ENCODE data around the gene SPTLC1. TPM values are rescaled to one million over a fixed set of nuclear protein-coding genes. Genes with fewer than 3 reads are reported as not detected.

SPTLC1 gene
- total and polyA plus RNA-seq, 2 of the 13 experiments (the other 11 are each of a cell fraction or from before 2014, with no cell fraction given): 56.2 to 72.5 TPM

DNA sequence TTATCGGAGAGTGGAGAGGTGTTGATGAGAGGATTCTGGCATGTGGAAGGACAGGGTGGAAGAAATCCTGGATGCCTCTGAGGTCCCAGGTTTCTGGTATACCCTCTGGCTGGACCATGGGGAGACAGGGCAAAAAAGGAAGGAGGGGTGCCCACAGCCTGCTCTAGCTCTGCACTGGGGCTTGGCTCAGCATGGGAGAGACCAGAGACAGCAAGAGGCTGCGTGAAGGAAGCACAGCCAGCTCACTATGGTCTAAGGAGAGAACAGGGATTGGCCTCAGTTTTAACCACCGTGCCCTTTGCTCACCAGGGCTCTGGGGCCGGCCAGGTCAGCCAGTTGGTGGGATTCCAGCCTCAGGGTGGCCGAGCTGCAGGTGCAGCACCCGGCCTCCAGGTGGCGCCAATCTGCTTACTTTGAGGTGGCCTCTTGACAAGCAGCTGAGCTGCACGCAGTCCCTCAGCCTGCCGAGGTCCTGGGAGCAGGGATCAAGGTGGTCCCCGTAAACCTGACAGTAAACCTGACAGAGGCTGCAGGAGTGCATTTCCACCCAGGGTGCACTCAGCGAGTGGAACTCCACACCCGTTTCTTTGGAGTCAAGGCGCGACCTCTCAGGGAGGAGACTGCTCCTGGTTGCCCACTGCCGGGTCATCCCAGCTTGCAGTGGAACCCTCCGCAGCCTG, 25.0 kb upstream of the SPTLC1 start (continued):
- TF ChIP-seq MAF1 (CRISPR knock-in tag; IDR thresholded peaks at IDR 0.05; ENCODE audit: borderline replicate concordance) (no peak), NR2F2 (IDR thresholded peaks at IDR 0.05; ENCODE audit: borderline replicate concordance, low read depth) (no peak), MIER2 (CRISPR knock-in tag; IDR thresholded peaks at IDR 0.05) (no peak), STAT5B (CRISPR knock-in tag; IDR thresholded peaks at IDR 0.05) (0 out of 2 replicates have a peak, but pooled peaks have one; percentile 18), MTA1 (CRISPR knock-in tag; IDR thresholded peaks at IDR 0.05; ENCODE audit: borderline replicate concordance) (no peak; the same call in 1 of the 2 replicates), YY1 (IDR thresholded peaks at IDR 0.05; ENCODE audit: insufficient read depth, insufficient replicate concordance, low read depth, low read length) (no peak), KDM3A (CRISPR knock-in tag; IDR thresholded peaks at IDR 0.05; ENCODE audit: low read depth) (peak; percentile 77; the same call in 1 of the 2 replicates), ZBTB21 (CRISPR knock-in tag; IDR thresholded peaks at IDR 0.05) (no peak), ETV5 (CRISPR knock-in tag; IDR thresholded peaks at IDR 0.05; ENCODE audit: borderline replicate concordance) (0 out of 2 replicates have a peak, but pooled peaks have one; percentile 11), ZNF607 (CRISPR knock-in tag; IDR thresholded peaks at IDR 0.05; ENCODE audit: borderline replicate concordance) (0 out of 2 replicates have a peak, but pooled peaks have one; percentile 30), SYNCRIP (IDR thresholded peaks at IDR 0.05; ENCODE audit: insufficient read depth, low read depth, low read length) (no peak), ZNF160 (CRISPR knock-in tag; IDR thresholded peaks at IDR 0.05) (no peak), MXI1 (IDR thresholded peaks at IDR 0.05; ENCODE audit: borderline replicate concordance, low read depth, low read length) (peak; percentile 39; the same call in 1 of the 3 replicates), ZSCAN12 (CRISPR knock-in tag; IDR thresholded peaks at IDR 0.05) (peak; percentile 90; the same call in 1 of the 2 replicates), ZNF34 (CRISPR knock-in tag; IDR thresholded peaks at IDR 0.05; ENCODE audit: borderline replicate concordance) (no peak), ZZZ3 (CRISPR knock-in tag; IDR thresholded peaks at IDR 0.05; ENCODE audit: borderline replicate concordance) (no peak), PRPF4 (IDR thresholded peaks at IDR 0.05; ENCODE audit: low read depth, low read length, poor library complexity, severe bottlenecking) (no peak), HNRNPH1 (optimal IDR thresholded peaks at IDR 0.05; ENCODE audit: low read depth, low read length) (no peak), ZNF737 (CRISPR knock-in tag; IDR thresholded peaks at IDR 0.05; ENCODE audit: borderline replicate concordance) (no peak), ISL2 (CRISPR knock-in tag; IDR thresholded peaks at IDR 0.05) (peak; percentile 40; the same call in 1 of the 2 replicates), FOXA1 (IDR thresholded peaks at IDR 0.05) (no peak), FOXA1 (CRISPR knock-in tag; IDR thresholded peaks at IDR 0.05) (peak; percentile 46), SATB2 (CRISPR knock-in tag; IDR thresholded peaks at IDR 0.05) (0 out of 2 replicates have a peak, but pooled peaks have one; percentile 80), SIN3B (IDR thresholded peaks at IDR 0.05; ENCODE audit: low read length) (no peak), SP2 (CRISPR knock-in tag; IDR thresholded peaks at IDR 0.05) (no peak), SKI (IDR thresholded peaks at IDR 0.05; ENCODE audit: partially characterized antibody) (no peak), ZNF207 (IDR thresholded peaks at IDR 0.05; ENCODE audit: borderline replicate concordance) (no peak), RBM22 (optimal IDR thresholded peaks at IDR 0.05; ENCODE audit: low read length) (no peak)
- TF ChIP-seq, protein P1, sequence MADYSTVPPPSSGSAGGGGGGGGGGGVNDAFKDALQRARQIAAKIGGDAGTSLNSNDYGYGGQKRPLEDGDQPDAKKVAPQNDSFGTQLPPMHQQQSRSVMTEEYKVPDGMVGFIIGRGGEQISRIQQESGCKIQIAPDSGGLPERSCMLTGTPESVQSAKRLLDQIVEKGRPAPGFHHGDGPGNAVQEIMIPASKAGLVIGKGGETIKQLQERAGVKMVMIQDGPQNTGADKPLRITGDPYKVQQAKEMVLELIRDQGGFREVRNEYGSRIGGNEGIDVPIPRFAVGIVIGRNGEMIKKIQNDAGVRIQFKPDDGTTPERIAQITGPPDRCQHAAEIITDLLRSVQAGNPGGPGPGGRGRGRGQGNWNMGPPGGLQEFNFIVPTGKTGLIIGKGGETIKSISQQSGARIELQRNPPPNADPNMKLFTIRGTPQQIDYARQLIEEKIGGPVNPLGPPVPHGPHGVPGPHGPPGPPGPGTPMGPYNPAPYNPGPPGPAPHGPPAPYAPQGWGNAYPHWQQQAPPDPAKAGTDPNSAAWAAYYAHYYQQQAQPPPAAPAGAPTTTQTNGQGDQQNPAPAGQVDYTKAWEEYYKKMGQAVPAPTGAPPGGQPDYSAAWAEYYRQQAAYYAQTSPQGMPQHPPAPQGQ (CRISPR knock-in tag; IDR thresholded peaks at IDR 0.05; ENCODE audit: borderline replicate concordance): no peak
- TF ChIP-seq, protein P2, sequence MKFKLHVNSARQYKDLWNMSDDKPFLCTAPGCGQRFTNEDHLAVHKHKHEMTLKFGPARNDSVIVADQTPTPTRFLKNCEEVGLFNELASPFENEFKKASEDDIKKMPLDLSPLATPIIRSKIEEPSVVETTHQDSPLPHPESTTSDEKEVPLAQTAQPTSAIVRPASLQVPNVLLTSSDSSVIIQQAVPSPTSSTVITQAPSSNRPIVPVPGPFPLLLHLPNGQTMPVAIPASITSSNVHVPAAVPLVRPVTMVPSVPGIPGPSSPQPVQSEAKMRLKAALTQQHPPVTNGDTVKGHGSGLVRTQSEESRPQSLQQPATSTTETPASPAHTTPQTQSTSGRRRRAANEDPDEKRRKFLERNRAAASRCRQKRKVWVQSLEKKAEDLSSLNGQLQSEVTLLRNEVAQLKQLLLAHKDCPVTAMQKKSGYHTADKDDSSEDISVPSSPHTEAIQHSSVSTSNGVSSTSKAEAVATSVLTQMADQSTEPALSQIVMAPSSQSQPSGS (CRISPR knock-in tag; IDR thresholded peaks at IDR 0.05): 0 out of 2 replicates have a peak, but pooled peaks have one; percentile 43
